Hepatocyte (in vitro differentiated cells): ENCODE data around the gene GCSH. TPM values are rescaled to one million over a fixed set of nuclear protein-coding genes. Genes with fewer than 3 reads are reported as not detected.

Experiments
- DNase-seq: peaks from one replicate; pipeline ENCODE4 v3.0.0-alpha.2; 2016; ENCODE audit warnings: low spot score
- H2AFZ ChIP-seq: fragments of 200-600 bp; sonication (generic); 2 replicates; pipeline ENCODE4 v1.6.0; 2016; ENCODE audit warnings: antibody characterized with exemption, mild to moderate bottlenecking
- H3K27ac ChIP-seq: fragments of 200-600 bp; sonication (generic); 2 replicates; pipeline ENCODE4 v1.5.1; 2016; ENCODE audit warnings: mild to moderate bottlenecking
- H3K27me3 ChIP-seq: fragments of 200-600 bp; sonication (generic); 2 replicates; pipeline ENCODE4 v1.6.1; 2016
- H3K36me3 ChIP-seq: fragments of 200-600 bp; sonication (generic); replicated peaks from 2 replicates; pipeline ENCODE4 v1.5.1; 2016; ENCODE audit warnings: low read depth; ENCODE audit not compliant: insufficient read depth
- H3K4me1 ChIP-seq: fragments of 200-600 bp; sonication (generic); 2 replicates; pipeline ENCODE4 v1.5.1; 2016; ENCODE audit warnings: mild to moderate bottlenecking, moderate library complexity; ENCODE audit not compliant: insufficient read depth
- H3K4me2 ChIP-seq: fragments of 200-600 bp; sonication (generic); 2 replicates; pipeline ENCODE4 v1.6.0; 2016
- H3K4me3 ChIP-seq: fragments of 200-600 bp; sonication (generic); 2 replicates; pipeline ENCODE4 v1.5.1; 2016; ENCODE audit warnings: mild to moderate bottlenecking
- H3K79me2 ChIP-seq: fragments of 200-600 bp; sonication (generic); 2 replicates; pipeline ENCODE4 v1.6.0; 2017; ENCODE audit warnings: mild to moderate bottlenecking
- H3K9me2 ChIP-seq: fragments of 200-600 bp; sonication (generic); replicated peaks from 2 replicates; pipeline ENCODE4 v1.6.0; 2017; ENCODE audit warnings: mild to moderate bottlenecking; ENCODE audit not compliant: insufficient read depth
- H3K9me3 ChIP-seq: fragments of 200-600 bp; sonication (generic); 2 replicates; pipeline ENCODE4 v1.5.1; 2016; ENCODE audit warnings: low read depth, mild to moderate bottlenecking
- H4K20me1 ChIP-seq: fragments of 200-600 bp; sonication (generic); 2 replicates; pipeline ENCODE4 v1.6.0; 2016; ENCODE audit warnings: mild to moderate bottlenecking; ENCODE audit not compliant: insufficient read depth, poor library complexity, severe bottlenecking
- EZH2 ChIP-seq: fragments of 200-600 bp; sonication (generic); IDR thresholded peaks from 2 replicates; pipeline ENCODE4 v1.6.1; 2016; ENCODE audit warnings: antibody characterized with exemption, mild to moderate bottlenecking, borderline replicate concordance
- EZH2phosphoT487 ChIP-seq: fragments of 200-600 bp; sonication (generic); IDR thresholded peaks from one replicate; pipeline ENCODE4 v1.6.1; 2018; ENCODE audit warnings: antibody characterized with exemption, mild to moderate bottlenecking, low read depth, moderate library complexity; ENCODE audit not compliant: unreplicated experiment, severe bottlenecking
- WGBS: methylation state at CpG from one replicate; pipeline ENCODE4 v1.1.6; 2016; ENCODE audit warnings: low lambda C conversion rate; ENCODE audit errors: missing lambda C conversion rate; 5-methylcytosine and 5-hydroxymethylcytosine counted together
- polyA plus RNA-seq: library from polyadenylated mRNA; unstranded; fragments of >200 nt; fragmentation: Nextera tagmentation; extraction: Ambion mirVana; gene quantifications from 2 replicates; pipeline ENCODE4 v1.2.1, GENCODE V29; 2016
- total RNA-seq: library from RNA; depleted of rRNA; stranded (reverse); fragments of >200 nt; gene quantifications from 2 replicates; pipeline ENCODE4 v1.2.3, GENCODE V29; 2014
- TF ChIP-seq, protein P1 (sequence below): fragments of 200-600 bp; sonication (generic); IDR thresholded peaks from 2 replicates; pipeline ENCODE4 v1.5.1; 2016; ENCODE audit warnings: antibody characterized with exemption, mild to moderate bottlenecking; ENCODE audit not compliant: poor library complexity

Gene GCSH
- total and polyA plus RNA-seq, 2 experiments from 2014 or later = 53.6 to 83.1 TPM

DNA sequence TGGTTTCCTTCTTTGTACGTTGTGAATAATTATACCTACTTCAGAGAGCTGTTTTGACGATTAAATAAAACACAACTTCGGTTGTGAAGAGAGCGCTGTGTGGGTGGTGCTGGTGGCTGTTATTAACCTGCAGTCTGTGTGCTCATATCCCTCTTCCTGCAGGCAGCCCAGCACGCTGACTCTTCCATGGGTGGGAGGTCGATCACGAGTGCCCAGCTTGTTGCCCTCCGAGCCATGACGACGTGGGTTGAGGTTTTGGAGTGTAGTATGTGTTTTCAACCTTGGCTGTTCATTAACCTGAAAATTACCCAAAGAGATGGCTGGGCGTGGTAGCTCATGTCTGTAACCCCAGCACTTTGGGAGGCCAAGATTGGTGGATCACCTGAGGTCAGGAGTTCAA lies 11.3 kb upstream of the GCSH start:
- TF ChIP-seq EZH2 (no peak), EZH2phosphoT487 (no peak)
- TF ChIP-seq, protein P1, sequence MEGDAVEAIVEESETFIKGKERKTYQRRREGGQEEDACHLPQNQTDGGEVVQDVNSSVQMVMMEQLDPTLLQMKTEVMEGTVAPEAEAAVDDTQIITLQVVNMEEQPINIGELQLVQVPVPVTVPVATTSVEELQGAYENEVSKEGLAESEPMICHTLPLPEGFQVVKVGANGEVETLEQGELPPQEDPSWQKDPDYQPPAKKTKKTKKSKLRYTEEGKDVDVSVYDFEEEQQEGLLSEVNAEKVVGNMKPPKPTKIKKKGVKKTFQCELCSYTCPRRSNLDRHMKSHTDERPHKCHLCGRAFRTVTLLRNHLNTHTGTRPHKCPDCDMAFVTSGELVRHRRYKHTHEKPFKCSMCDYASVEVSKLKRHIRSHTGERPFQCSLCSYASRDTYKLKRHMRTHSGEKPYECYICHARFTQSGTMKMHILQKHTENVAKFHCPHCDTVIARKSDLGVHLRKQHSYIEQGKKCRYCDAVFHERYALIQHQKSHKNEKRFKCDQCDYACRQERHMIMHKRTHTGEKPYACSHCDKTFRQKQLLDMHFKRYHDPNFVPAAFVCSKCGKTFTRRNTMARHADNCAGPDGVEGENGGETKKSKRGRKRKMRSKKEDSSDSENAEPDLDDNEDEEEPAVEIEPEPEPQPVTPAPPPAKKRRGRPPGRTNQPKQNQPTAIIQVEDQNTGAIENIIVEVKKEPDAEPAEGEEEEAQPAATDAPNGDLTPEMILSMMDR = no peak
- Histone ChIP-seq H3K4me1 (no peaks in the 10 kb centered on the region), H3K27me3 (no peaks in the 10 kb centered on the region), H3K36me3 (no peaks in the 10 kb centered on the region), H4K20me1 (no peaks in the 10 kb centered on the region), H3K27ac (no peak overlapping the region), H3K4me3 (no peak overlapping the region), H3K4me2 (no peak overlapping the region), H3K9me2 (no peaks in the 10 kb centered on the region), H3K79me2 (no peaks in the 10 kb centered on the region), H3K9me3 (no peaks in the 10 kb centered on the region), H2AFZ (no peak overlapping the region)
- 86% methylated on average over 11 of the region's 11 CpGs for WGBS
- no peak for DNase-seq

DNA sequence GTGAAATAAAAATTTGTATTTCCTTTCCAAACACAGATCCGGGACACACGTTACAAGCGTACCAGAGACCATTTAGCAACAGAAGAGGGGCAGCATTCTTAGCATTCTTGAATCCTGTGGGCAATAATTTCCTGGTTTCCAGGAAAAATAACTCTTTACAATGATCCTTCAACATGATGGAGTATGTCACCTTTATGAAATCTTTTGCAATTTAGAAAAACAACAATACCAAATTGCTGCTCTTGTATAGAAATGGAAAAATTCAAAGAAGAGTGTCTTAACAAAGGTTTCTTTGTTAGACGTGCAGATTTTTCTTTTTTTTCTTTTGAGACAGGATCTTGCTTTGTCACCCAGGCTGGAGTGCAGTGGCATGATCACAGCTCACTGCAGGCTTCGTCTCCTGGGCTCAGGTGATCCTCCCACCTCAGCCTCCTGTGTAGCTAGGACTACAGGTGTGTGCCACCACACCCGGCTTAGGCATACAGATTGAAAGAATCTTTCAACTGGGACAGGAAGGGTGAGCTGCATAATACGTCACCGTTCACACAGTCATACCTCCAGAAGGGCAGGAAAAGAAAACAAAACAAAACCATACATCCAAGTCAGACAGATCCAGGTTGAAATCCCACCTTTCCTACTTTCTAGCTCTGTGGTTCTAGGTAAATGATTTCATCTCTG lies 10.8 kb upstream of the GCSH start:
- Histone ChIP-seq H3K4me3 (no peak overlapping the region), H3K27me3 (no peaks in the 10 kb centered on the region), H3K4me1 (no peaks in the 10 kb centered on the region), H4K20me1 (no peaks in the 10 kb centered on the region), H3K79me2 (no peaks in the 10 kb centered on the region), H2AFZ (no peak overlapping the region), H3K36me3 (no peaks in the 10 kb centered on the region), H3K27ac (no peak overlapping the region), H3K9me2 (no peaks in the 10 kb centered on the region), H3K4me2 (no peak overlapping the region), H3K9me3 (no peaks in the 10 kb centered on the region)
- no peak for DNase-seq
- WGBS = 82% methylated on average over 8 of the region's 8 CpGs
- TF ChIP-seq EZH2 (no peak), EZH2phosphoT487 (no peak)
- TF ChIP-seq, protein P1 = no peak

DNA sequence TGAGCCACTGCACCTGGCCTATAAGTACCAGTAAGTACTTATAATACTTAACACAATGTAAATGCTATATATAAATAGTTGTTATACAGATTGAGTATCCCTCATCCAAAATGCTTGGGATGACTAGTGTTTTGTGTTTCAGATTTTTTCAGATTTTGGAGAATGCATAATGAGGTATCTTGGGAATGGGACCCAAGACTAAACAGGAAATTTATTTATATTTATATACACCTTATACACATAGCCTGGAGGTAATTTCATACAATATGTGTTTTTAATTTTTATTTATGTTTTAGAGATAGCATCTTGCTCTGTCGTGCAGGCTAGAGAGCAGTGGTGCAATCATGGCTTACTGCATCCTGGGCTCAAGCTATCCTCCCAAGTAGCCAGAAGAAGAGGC lies 9.8 kb upstream of the GCSH start:
- H3K4me3 ChIP-seq = no peak overlapping the region
- no peak overlapping the region for H2AFZ ChIP-seq
- no peaks in the 10 kb centered on the region for H3K36me3 ChIP-seq
- WGBS = 72% methylated on average over 1 of the region's 1 CpG
- no peak overlapping the region for H3K27ac ChIP-seq
- no peaks in the 10 kb centered on the region for H3K27me3 ChIP-seq
- H3K79me2 ChIP-seq = no peaks in the 10 kb centered on the region
- no peak overlapping the region for H3K4me2 ChIP-seq
- TF ChIP-seq, protein P1 = no peak
- TF ChIP-seq EZH2phosphoT487 = no peak
- no peak for TF ChIP-seq EZH2
- no peaks in the 10 kb centered on the region for H4K20me1 ChIP-seq
- no peaks in the 10 kb centered on the region for H3K9me2 ChIP-seq
- DNase-seq = no peak
- H3K4me1 ChIP-seq = no peaks in the 10 kb centered on the region
- H3K9me3 ChIP-seq = no peaks in the 10 kb centered on the region
